Body of pancreas (tissue), 4 donors: Measurements from ENCODE around the gene PCBP3.

Experiments used
- CTCF ChIP-seq, 7 experiments: fragments of 450-650 bp in 4 of 7; fragments of 200-600 bp in 3 of 7; sonication (generic) in 3 of 7; IDR thresholded peaks; one replicate each; pipeline ENCODE4 v1.5.1; 2016 to 2019; ENCODE audit warnings: antibody characterized with exemption in 7 of 7
- POLR2A ChIP-seq, 3 donors: fragments of 450-650 bp; IDR thresholded peaks; one replicate each; pipeline ENCODE4 v1.6.1; 2016; ENCODE audit warnings: antibody characterized with exemption in 3 of 3, mild to moderate bottlenecking in 2 of 3

GRCh38 chr21:45952974-45953373 is 309.4 kb downstream of the PCBP3 start:
- no peak for TF ChIP-seq CTCF (IDR thresholded peaks at IDR 0.05)
- no peak for TF ChIP-seq POLR2A (IDR thresholded peaks at IDR 0.05)
